ENCODE data around the gene ZNF316. TPM values are rescaled to one million over a fixed set of nuclear protein-coding genes. Genes with fewer than 3 reads are reported as not detected.

The ZNF316 gene
- total and polyA plus RNA-seq, 12 donors = 7.6 to 20.8 (median 14.0) TPM

DNA sequence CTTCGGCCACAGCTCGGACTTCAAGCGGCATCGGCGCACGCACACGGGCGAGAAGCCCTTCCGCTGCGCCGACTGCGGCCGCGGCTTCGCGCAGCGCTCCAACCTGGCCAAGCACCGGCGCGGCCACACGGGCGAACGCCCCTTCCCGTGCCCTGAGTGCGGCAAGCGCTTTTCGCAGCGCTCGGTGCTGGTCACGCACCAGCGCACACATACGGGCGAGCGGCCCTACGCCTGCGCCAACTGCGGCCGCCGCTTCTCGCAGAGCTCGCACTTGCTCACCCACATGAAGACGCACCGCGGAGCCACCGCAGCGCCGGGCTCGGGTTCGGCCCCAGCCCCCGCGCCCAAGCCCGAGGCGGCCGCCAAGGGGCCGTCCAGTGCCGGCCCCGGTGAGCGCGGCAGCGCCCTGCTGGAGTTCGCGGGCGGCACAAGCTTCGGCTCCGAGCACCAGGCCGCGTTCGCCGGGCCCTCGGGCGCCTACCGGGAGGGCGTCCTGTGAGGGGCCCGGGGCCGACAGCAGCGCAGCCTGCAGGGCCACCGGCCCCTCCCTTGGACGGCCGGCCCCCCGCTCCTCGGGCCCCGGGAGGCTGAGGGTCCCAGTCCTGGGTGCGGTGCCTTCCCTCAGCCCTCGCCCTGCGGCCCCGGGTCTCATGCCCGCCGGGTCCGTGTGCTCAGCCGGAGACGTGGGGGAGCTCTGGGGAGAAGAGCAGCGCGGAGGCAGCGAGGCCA lies 17.2 kb downstream of the ZNF316 start:
- DNase-seq = no peak
- WGBS, 2 donors = 93 to 94% methylated on average over 79 to 94 of the region's 94 CpGs
- peaks cover 6 to 59% (median 20%) of the 10 kb centered on the region in 9 donors for H3K36me3 ChIP-seq

DNA sequence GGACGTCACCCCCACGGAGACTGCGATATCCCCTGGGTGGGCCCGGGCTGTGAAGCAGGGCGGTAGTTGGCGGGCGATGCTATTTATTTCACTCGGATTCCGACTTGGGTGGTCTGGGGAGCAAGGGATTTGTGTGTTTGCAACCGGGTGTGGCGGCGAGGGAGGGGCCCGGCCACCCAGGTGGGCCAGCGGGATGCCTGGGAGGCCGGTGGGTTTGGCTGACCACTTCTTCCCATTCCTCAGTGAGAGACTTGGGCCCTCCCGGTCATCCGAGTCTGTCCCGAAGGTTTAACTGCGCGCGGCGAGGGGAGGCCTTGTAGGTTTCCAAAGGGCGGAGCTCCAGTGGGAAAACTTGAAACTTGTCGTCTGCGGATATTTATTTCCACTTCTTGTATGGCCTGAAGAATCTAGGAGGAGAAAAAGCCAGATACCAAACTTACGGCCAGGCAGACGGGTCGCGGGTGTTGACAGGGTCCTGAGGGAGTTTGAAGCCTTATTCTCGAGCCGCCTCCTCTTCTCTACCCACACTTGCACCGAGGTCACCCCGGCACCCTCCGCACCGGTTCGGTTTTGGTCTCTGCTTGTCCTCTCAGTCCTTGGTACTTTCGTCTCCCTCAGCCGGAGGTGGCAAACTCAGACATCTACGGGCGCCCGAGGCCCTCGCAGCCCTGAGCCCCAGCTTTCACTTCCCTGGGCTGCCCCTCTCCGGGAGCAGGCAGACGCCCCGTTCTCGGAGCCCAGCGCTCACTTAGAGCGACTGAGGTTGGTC lies 17.9 kb downstream of the ZNF316 start:
- Histone ChIP-seq H3K27me3 (no peaks in the 10 kb centered on the region), H3K36me3 (peaks cover 6 to 51% (median 20%) of the 10 kb centered on the region in 9 donors), H3K9me3 (peaks cover 0 to 20% (median 0%) of the 10 kb centered on the region in 11 donors), H3K27ac (no peak overlapping the region), H3K4me3 (no peak overlapping the region), H3K4me1 (no peaks in the 10 kb centered on the region)
- WGBS, 2 donors = 93 to 96% methylated on average over 48 of the region's 48 CpGs
- TF ChIP-seq, protein P1, sequence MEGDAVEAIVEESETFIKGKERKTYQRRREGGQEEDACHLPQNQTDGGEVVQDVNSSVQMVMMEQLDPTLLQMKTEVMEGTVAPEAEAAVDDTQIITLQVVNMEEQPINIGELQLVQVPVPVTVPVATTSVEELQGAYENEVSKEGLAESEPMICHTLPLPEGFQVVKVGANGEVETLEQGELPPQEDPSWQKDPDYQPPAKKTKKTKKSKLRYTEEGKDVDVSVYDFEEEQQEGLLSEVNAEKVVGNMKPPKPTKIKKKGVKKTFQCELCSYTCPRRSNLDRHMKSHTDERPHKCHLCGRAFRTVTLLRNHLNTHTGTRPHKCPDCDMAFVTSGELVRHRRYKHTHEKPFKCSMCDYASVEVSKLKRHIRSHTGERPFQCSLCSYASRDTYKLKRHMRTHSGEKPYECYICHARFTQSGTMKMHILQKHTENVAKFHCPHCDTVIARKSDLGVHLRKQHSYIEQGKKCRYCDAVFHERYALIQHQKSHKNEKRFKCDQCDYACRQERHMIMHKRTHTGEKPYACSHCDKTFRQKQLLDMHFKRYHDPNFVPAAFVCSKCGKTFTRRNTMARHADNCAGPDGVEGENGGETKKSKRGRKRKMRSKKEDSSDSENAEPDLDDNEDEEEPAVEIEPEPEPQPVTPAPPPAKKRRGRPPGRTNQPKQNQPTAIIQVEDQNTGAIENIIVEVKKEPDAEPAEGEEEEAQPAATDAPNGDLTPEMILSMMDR (IDR thresholded peaks at IDR 0.05) = no peak
- no peak for DNase-seq
- intact Hi-C loops (cut with DNase I) = no loop called here
- no peak for ATAC-seq

More for the DNA sequence above, 17.2 kb downstream of the ZNF316 start:
- H3K4me3 ChIP-seq = no peak overlapping the region
- no peak overlapping the region for H3K27ac ChIP-seq
- H3K9me3 ChIP-seq = peaks cover 0 to 20% (median 0%) of the 10 kb centered on the region in 11 donors
- no peak for ATAC-seq
- H3K27me3 ChIP-seq = no peaks in the 10 kb centered on the region
- TF ChIP-seq, protein P1 (IDR thresholded peaks at IDR 0.05) = no peak
- intact Hi-C loops (cut with DNase I) = no loop called here
- no peaks in the 10 kb centered on the region for H3K4me1 ChIP-seq

DNA sequence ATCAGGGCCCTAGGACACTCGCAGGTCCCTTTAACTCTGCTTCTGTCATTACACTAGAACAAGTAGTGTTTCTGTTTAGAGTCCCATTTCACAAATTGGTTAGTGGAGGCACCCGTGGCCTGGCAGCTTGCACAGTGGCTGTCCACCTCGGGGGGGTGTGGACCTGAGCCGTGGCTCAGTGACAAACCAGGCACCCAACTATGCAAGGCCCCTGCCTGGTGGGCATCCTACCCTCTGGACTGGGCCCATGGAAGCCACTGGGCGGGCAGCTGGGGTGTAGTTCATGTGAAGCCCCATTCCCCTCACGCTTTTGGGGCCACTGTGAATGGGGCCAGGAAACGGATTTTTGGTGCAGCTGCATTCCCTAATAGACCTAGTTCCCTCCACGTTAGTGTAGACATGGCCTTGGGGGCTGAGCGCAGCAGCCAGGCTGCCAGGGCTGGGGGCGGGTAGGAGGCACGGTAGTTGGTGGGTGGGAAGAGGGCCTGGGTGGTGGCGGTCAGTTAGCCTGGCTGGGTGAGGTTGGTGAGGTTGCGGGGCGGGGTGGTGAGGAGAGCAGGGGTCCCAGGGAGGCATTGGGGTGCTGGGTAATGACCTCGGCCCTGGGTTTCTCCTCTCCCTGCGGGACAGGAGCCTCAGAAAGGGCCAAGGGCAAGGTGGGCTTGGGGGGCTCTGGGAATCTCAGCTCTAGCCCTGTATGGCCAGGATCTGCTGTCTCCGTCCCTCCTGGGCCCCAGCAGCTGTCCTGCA lies 18.7 kb downstream of the ZNF316 start:
- no peak for ATAC-seq
- DNase-seq = no peak
- Histone ChIP-seq H3K9me3 (peaks cover 0 to 17% (median 0%) of the 10 kb centered on the region in 11 donors), H3K27me3 (no peaks in the 10 kb centered on the region), H3K36me3 (peaks cover 6 to 43% (median 20%) of the 10 kb centered on the region in 9 donors), H3K4me3 (no peak overlapping the region), H3K4me1 (no peaks in the 10 kb centered on the region), H3K27ac (no peak overlapping the region)
- WGBS, 2 donors = 89 to 93% methylated on average over 17 of the region's 17 CpGs
- TF ChIP-seq, protein P1 (IDR thresholded peaks at IDR 0.05) = no peak
- intact Hi-C loops (cut with DNase I) = no loop called here

DNA sequence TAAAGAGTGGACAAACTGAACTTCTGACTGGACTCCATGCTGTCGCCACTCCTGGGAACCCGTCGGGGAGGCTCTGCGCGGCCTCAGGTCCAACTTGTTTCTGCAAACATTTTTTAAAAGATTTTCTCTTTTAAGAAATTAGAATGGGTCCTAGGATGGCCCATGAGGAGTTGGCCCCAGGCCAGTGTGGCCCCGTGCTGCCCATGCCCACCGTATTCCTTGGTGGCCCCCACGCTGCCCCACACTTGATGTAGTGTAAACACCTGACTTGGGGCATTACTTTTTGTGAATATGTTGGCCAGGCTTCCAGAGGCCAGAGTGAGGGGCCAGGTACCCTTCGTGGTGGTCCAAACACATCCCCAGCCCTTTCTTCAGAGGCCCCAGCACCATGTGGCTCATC lies 19.3 kb downstream of the ZNF316 start:
- Histone ChIP-seq H3K9me3 (peaks cover 0 to 13% (median 0%) of the 10 kb centered on the region in 11 donors), H3K4me1 (no peaks in the 10 kb centered on the region), H3K27ac (no peak overlapping the region), H3K4me3 (no peak overlapping the region), H3K36me3 (peaks cover 6 to 37% (median 20%) of the 10 kb centered on the region in 9 donors), H3K27me3 (no peaks in the 10 kb centered on the region)
- WGBS, 2 donors = 83 to 86% methylated on average over 9 of the region's 9 CpGs
- no peak for DNase-seq
- TF ChIP-seq, protein P1 (IDR thresholded peaks at IDR 0.05) = no peak
- ATAC-seq = peak in 1 of 8 donors; percentile 17
- intact Hi-C loops (cut with DNase I) = no loop called here
